HEK293 (cell line): ENCODE results near the gene FOXF2.

ENCODE experiments used
- CTCF ChIA-PET: fragments of 350-600 bp; formaldehyde crosslinking; extraction: SDS; loops from one replicate; lab custom pipeline; 2021; ENCODE audit warnings: antibody characterized with exemption; lab: Yijun Ruan, JAX
- POLR2A ChIA-PET: fragments of 300-600 bp; formaldehyde crosslinking; extraction: SDS; loops from one replicate; lab custom pipeline; 2020; ENCODE audit warnings: antibody characterized with exemption, inconsistent platforms; lab: Yijun Ruan, JAX
- H3K27ac ChIP-seq: fragments of 200-500 bp; sonication (Bioruptor generic); 2 replicates; pipeline ENCODE4 v1.5.1; 2014; ENCODE audit warnings: low read depth, low read length, control low read depth, inconsistent platforms; ENCODE audit errors: extremely low read depth
- H3K36me3 ChIP-seq, 2 experiments: fragments of 200-500 bp in 1 of 2; sonication (Bioruptor generic) in 1 of 2; 1 replicate in 1 of 2; 2 replicates in 1 of 2; pipeline ENCODE4 v1.5.1; 2014 to 2017; ENCODE audit warnings: inconsistent platforms in 2 of 2, low read length in 2 of 2; ENCODE audit not compliant: control insufficient read depth in 2 of 2, insufficient read depth in 1 of 2
- H3K4me1 ChIP-seq: fragments of 200-500 bp; sonication (Bioruptor generic); 2 replicates; pipeline ENCODE4 v1.5.1; 2014; ENCODE audit warnings: mild to moderate bottlenecking, low read length, inconsistent platforms; ENCODE audit not compliant: control insufficient read depth, insufficient read depth
- H3K4me3 ChIP-seq: 2 replicates; pipeline ENCODE4 v1.5.1; 2011; ENCODE audit warnings: low read depth, mild to moderate bottlenecking, control low read depth, low read length, moderate library complexity
- H3K9me3 ChIP-seq: fragments of 200-500 bp; sonication (Bioruptor generic); 2 replicates; pipeline ENCODE4 v1.5.1; 2014; ENCODE audit warnings: low read depth, low read length, inconsistent platforms; ENCODE audit not compliant: control insufficient read depth, insufficient read depth
- EGR2 ChIP-seq: fragments of 450-650 bp; formaldehyde crosslinking; IDR thresholded peaks from 2 replicates; pipeline ENCODE4 v1.5.1; 2016; ENCODE audit warnings: low read depth, missing biosample characterization, missing genetic modification characterization
- MZF1 ChIP-seq: fragments of 450-650 bp; formaldehyde crosslinking; IDR thresholded peaks from 2 replicates; pipeline ENCODE4 v1.5.1; 2017; ENCODE audit warnings: missing biosample characterization, missing genetic modification characterization, borderline replicate concordance
- OVOL3 ChIP-seq: fragments of 450-650 bp; formaldehyde crosslinking; IDR thresholded peaks from 2 replicates; pipeline ENCODE4 v1.5.1; 2016; ENCODE audit warnings: missing biosample characterization, missing genetic modification characterization
- ZFHX2 ChIP-seq: fragments of 450-650 bp; formaldehyde crosslinking; conservative IDR thresholded peaks from 2 replicates; pipeline ENCODE4 v1.5.1; 2016; ENCODE audit warnings: missing biosample characterization, missing genetic modification characterization
- ZNF114 ChIP-seq: fragments of 450-650 bp; formaldehyde crosslinking; IDR thresholded peaks from 2 replicates; pipeline ENCODE4 v1.5.0; 2017; ENCODE audit warnings: missing biosample characterization, missing genetic modification characterization
- ZNF248 ChIP-seq: fragments of 450-650 bp; formaldehyde crosslinking; IDR thresholded peaks from 2 replicates; pipeline ENCODE4 v1.5.1; 2017; ENCODE audit warnings: missing biosample characterization, missing genetic modification characterization
- ZNF266 ChIP-seq: fragments of 450-650 bp; formaldehyde crosslinking; IDR thresholded peaks from 2 replicates; pipeline ENCODE4 v1.5.1; 2016; ENCODE audit warnings: missing biosample characterization, missing genetic modification characterization, low read depth
- ZNF274 ChIP-seq, 2 experiments: fragments of 200-500 bp in 1 of 2; fragments of 450-650 bp in 1 of 2; sonication (Bioruptor generic) in 1 of 2; formaldehyde crosslinking in 1 of 2; IDR thresholded peaks; 2 replicates each; pipeline versions ENCODE4 v1.5.1 to v1.6.1; 2014 to 2016; ENCODE audit warnings: borderline replicate concordance in 1 of 2, inconsistent platforms in 1 of 2, low read length in 1 of 2, missing biosample characterization in 1 of 2, missing genetic modification characterization in 1 of 2
- ZNF335 ChIP-seq: fragments of 450-650 bp; formaldehyde crosslinking; conservative IDR thresholded peaks from 2 replicates; pipeline ENCODE4 v1.5.1; 2016; ENCODE audit warnings: missing biosample characterization, missing genetic modification characterization
- ZNF48 ChIP-seq: fragments of 450-650 bp; formaldehyde crosslinking; IDR thresholded peaks from 2 replicates; pipeline ENCODE4 v1.5.1; 2016; ENCODE audit warnings: missing biosample characterization, missing genetic modification characterization
- ZNF600 ChIP-seq: fragments of 450-650 bp; formaldehyde crosslinking; IDR thresholded peaks from 2 replicates; pipeline ENCODE4 v1.5.1; 2016; ENCODE audit warnings: missing biosample characterization, missing genetic modification characterization
- ZNF629 ChIP-seq: fragments of 450-650 bp; formaldehyde crosslinking; IDR thresholded peaks from 2 replicates; pipeline ENCODE4 v1.5.1; 2017; ENCODE audit warnings: missing biosample characterization, missing genetic modification characterization
- ZNF707 ChIP-seq: fragments of 450-650 bp; formaldehyde crosslinking; IDR thresholded peaks from 2 replicates; pipeline ENCODE4 v1.5.1; 2016; ENCODE audit warnings: missing biosample characterization, missing genetic modification characterization
- ZNF792 ChIP-seq: fragments of 450-650 bp; formaldehyde crosslinking; IDR thresholded peaks from 2 replicates; pipeline ENCODE4 v1.5.1; 2016; ENCODE audit warnings: missing biosample characterization, missing genetic modification characterization
- TF ChIP-seq, protein P1 (sequence below): fragments of 450-650 bp; formaldehyde crosslinking; IDR thresholded peaks from 2 replicates; pipeline ENCODE4 v1.5.1; 2016; ENCODE audit warnings: missing biosample characterization, missing genetic modification characterization
- TF ChIP-seq, protein P2 (sequence below): fragments of 450-650 bp; formaldehyde crosslinking; IDR thresholded peaks from 2 replicates; pipeline ENCODE4 v1.5.1; 2016; ENCODE audit warnings: missing biosample characterization, missing genetic modification characterization
- TF ChIP-seq, protein P3 (sequence below): fragments of 450-650 bp; formaldehyde crosslinking; IDR thresholded peaks from 2 replicates; pipeline ENCODE4 v1.5.1; 2017; ENCODE audit warnings: missing biosample characterization, missing genetic modification characterization
- TF ChIP-seq, protein P4 (sequence below): fragments of 450-650 bp; formaldehyde crosslinking; IDR thresholded peaks from 2 replicates; pipeline ENCODE4 v1.5.1; 2017; ENCODE audit warnings: missing biosample characterization, missing genetic modification characterization
- TF ChIP-seq, protein P5 (sequence below): fragments of 450-650 bp; formaldehyde crosslinking; IDR thresholded peaks from 2 replicates; pipeline ENCODE4 v1.5.1; 2016; ENCODE audit warnings: missing biosample characterization, missing genetic modification characterization
- TF ChIP-seq, protein P6 (sequence below): fragments of 450-650 bp; formaldehyde crosslinking; IDR thresholded peaks from 2 replicates; pipeline ENCODE4 v1.5.1; 2016; ENCODE audit warnings: missing biosample characterization, missing genetic modification characterization
- TF ChIP-seq, protein P7 (sequence below): fragments of 450-650 bp; formaldehyde crosslinking; IDR thresholded peaks from 2 replicates; pipeline ENCODE4 v1.5.1; 2017; ENCODE audit warnings: missing biosample characterization, missing genetic modification characterization

The FOXF2 gene

DNA sequence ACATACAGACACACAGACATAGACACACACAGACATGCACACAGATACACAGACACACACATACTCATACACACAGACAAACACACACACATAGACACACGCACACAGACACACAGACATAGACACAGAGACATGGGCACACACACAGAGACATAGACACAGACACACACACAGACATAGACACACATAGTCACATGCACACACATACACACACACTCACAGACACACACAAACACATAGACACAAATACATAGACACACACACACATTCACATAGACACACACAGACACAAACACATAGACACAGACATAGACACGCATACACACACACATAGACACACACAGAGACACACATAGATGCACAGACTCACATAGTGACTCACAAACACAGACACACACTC lies 13.5 kb downstream of the FOXF2 start:
- TF ChIP-seq EGR2 (tag by site-specific recombination), result no peak
- no peak for TF ChIP-seq MZF1
- 0 out of 2 replicates have a peak, but pooled peaks have one; percentile 62 for TF ChIP-seq ZNF114 (tag by site-specific recombination)
- no peak for TF ChIP-seq ZNF707 (tag by site-specific recombination)
- TF ChIP-seq ZNF266 (tag by site-specific recombination), result peak; percentile 24; the same call in 1 of the 2 replicates
- TF ChIP-seq, protein P1, sequence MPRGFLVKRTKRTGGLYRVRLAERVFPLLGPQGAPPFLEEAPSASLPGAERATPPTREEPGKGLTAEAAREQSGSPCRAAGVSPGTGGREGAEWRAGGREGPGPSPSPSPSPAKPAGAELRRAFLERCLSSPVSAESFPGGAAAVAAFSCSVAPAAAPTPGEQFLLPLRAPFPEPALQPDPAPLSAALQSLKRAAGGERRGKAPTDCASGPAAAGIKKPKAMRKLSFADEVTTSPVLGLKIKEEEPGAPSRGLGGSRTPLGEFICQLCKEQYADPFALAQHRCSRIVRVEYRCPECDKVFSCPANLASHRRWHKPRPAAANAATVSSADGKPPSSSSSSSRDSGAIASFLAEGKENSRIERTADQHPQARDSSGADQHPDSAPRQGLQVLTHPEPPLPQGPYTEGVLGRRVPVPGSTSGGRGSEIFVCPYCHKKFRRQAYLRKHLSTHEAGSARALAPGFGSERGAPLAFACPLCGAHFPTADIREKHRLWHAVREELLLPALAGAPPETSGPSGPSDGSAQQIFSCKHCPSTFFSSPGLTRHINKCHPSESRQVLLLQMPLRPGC, result no peak
- no peak for TF ChIP-seq ZNF274 (IDR thresholded peaks at IDR 0.05; ENCODE audit: low read length)
- TF ChIP-seq ZNF274 (tag by site-specific recombination; IDR thresholded peaks at IDR 0.05; ENCODE audit: borderline replicate concordance), result peak; percentile 18; the same call in 1 of the 2 replicates
- no peak for TF ChIP-seq ZNF48
- no peak for TF ChIP-seq ZFHX2 (tag by site-specific recombination)
- TF ChIP-seq OVOL3 (tag by site-specific recombination), result peak; percentile 39; the same call in 1 of the 2 replicates
- TF ChIP-seq, protein P2, sequence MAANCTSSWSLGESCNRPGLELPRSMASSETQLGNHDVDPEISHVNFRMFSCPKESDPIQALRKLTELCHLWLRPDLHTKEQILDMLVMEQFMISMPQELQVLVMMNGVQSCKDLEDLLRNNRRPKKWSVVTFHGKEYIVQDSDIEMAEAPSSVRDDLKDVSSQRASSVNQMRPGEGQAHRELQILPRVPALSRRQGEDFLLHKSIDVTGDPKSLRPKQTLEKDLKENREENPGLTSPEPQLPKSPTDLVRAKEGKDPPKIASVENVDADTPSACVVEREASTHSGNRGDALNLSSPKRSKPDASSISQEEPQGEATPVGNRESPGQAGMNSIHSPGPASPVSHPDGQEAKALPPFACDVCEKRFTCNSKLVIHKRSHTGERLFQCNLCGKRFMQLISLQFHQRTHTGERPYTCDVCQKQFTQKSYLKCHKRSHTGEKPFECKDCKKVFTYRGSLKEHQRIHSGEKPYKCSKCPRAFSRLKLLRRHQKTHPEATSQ, result peak; percentile 16; the same call in 1 of the 2 replicates
- TF ChIP-seq ZNF792 (tag by site-specific recombination), result 0 out of 2 replicates have a peak, but pooled peaks have one; percentile 13
- TF ChIP-seq, protein P3, sequence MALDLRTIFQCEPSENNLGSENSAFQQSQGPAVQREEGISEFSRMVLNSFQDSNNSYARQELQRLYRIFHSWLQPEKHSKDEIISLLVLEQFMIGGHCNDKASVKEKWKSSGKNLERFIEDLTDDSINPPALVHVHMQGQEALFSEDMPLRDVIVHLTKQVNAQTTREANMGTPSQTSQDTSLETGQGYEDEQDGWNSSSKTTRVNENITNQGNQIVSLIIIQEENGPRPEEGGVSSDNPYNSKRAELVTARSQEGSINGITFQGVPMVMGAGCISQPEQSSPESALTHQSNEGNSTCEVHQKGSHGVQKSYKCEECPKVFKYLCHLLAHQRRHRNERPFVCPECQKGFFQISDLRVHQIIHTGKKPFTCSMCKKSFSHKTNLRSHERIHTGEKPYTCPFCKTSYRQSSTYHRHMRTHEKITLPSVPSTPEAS (tag by site-specific recombination), result peak; percentile 93
- POLR2A ChIA-PET, result no interaction called here
- H3K9me3 ChIP-seq, result no peaks in the 10 kb centered on the region
- no peaks in the 10 kb centered on the region for H3K4me1 ChIP-seq
- CTCF ChIA-PET, result interaction anchor here (2.3 kb wide), 1 partner anchor 21 kb away, joined by 11 read pairs; no protein-coding TSS in a partner anchor
- no peak overlapping the region for H3K4me3 ChIP-seq
- H3K36me3 ChIP-seq, result no peaks in the 10 kb centered on the region; a peak in 1 of 3 replicates
- no peak overlapping the region for H3K27ac ChIP-seq

DNA sequence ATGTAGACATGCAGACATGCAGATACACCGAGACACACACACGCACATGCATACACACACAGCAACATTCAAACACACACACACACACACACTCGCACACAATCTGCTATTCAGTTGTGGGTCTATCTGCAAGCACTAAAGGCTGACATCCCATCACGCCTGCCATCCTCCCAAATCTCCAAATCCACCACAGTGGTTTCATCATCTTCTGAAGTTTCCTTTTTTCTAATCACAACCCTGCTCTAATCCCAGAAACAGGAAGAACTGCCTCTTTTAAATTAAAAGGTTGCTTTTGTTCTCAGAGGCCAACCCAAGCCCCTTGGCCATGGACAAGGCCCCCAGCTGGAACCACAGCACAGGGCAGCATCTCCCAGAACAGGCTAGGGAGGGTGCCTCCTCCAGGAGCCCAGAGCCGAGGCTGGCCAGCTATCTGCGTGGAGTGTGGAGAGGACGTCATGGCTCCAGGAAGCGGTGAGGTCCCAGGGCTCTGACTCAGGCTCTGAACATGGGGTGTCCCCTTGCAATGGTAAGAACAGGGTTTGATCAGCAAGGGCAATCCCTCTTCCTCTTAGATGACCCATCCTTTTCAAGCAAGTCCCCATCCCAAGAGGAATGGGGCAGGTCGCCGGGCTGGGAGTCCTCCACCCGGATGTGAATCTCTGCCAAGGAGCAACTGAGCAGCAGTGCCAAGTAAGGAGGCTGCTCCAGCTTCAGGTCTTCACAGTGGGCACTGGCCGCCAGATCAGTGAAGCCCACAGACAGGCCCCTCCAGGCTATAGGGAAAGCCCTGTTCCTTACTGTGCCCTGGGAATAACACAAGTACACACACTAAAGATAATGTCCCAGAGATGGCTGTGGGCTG lies 14.7 kb downstream of the FOXF2 start:
- Histone ChIP-seq H3K4me3 (no peak overlapping the region), H3K27ac (no peak overlapping the region), H3K36me3 (no peaks in the 10 kb centered on the region; a peak in 1 of 3 replicates), H3K4me1 (no peaks in the 10 kb centered on the region), H3K9me3 (no peaks in the 10 kb centered on the region)
- POLR2A ChIA-PET, result no interaction called here
- CTCF ChIA-PET, result no interaction called here
- TF ChIP-seq, protein P4, sequence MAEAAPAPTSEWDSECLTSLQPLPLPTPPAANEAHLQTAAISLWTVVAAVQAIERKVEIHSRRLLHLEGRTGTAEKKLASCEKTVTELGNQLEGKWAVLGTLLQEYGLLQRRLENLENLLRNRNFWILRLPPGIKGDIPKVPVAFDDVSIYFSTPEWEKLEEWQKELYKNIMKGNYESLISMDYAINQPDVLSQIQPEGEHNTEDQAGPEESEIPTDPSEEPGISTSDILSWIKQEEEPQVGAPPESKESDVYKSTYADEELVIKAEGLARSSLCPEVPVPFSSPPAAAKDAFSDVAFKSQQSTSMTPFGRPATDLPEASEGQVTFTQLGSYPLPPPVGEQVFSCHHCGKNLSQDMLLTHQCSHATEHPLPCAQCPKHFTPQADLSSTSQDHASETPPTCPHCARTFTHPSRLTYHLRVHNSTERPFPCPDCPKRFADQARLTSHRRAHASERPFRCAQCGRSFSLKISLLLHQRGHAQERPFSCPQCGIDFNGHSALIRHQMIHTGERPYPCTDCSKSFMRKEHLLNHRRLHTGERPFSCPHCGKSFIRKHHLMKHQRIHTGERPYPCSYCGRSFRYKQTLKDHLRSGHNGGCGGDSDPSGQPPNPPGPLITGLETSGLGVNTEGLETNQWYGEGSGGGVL (tag by site-specific recombination), result no peak
- TF ChIP-seq ZNF335 (tag by site-specific recombination) (no peak), ZNF248 (tag by site-specific recombination) (no peak), ZNF629 (tag by site-specific recombination) (no peak), ZNF707 (tag by site-specific recombination) (no peak), ZNF600 (tag by site-specific recombination) (no peak)
- TF ChIP-seq, protein P5, sequence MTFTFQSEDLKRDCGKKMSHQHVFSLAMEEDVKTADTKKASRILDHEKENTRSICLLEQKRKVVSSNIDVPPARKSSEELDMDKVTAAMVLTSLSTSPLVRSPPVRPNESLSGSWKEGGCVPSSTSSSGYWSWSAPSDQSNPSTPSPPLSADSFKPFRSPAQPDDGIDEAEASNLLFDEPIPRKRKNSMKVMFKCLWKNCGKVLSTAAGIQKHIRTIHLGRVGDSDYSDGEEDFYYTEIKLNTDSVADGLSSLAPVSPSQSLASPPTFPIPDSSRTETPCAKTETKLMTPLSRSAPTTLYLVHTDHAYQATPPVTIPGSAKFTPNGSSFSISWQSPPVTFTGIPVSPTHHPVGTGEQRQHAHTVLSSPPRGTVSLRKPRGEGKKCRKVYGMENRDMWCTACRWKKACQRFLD (tag by site-specific recombination), result no peak
- TF ChIP-seq, protein P6, sequence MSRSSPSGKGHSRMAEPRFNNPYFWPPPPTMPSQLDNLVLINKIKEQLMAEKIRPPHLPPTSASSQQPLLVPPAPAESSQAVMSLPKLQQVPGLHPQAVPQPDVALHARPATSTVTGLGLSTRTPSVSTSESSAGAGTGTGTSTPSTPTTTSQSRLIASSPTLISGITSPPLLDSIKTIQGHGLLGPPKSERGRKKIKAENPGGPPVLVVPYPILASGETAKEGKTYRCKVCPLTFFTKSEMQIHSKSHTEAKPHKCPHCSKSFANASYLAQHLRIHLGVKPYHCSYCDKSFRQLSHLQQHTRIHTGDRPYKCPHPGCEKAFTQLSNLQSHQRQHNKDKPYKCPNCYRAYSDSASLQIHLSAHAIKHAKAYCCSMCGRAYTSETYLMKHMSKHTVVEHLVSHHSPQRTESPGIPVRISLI (tag by site-specific recombination), result no peak
- TF ChIP-seq, protein P7, sequence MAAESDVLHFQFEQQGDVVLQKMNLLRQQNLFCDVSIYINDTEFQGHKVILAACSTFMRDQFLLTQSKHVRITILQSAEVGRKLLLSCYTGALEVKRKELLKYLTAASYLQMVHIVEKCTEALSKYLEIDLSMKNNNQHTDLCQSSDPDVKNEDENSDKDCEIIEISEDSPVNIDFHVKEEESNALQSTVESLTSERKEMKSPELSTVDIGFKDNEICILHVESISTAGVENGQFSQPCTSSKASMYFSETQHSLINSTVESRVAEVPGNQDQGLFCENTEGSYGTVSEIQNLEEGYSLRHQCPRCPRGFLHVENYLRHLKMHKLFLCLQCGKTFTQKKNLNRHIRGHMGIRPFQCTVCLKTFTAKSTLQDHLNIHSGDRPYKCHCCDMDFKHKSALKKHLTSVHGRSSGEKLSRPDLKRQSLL (tag by site-specific recombination), result no peak
- TF ChIP-seq, protein P2, result no peak
